IMR-90 (cell line): Measurements from ENCODE around the gene NANOS1. TPM values are rescaled to one million over a fixed set of nuclear protein-coding genes. Genes with fewer than 3 reads are reported as not detected.

Experiments
- ATAC-seq: fragments of 200-7000 bp; cut with Tn5 transposase; 2 replicates; pipeline ENCODE4 v1.9.1; 2020; ENCODE audit warnings: low read depth, mild to moderate bottlenecking, moderate library complexity
- BruUV-seq: library from RNA; stranded (reverse); fragments of 400-500 nt; replicated peaks from 2 replicates; lab custom pipeline; 2021; lab: Mats Ljungman, UMichigan
- CTCF ChIA-PET: fragments of 300-600 bp; formaldehyde crosslinking; extraction: SDS; loops from one replicate; lab custom pipeline; 2021; ENCODE audit warnings: antibody characterized with exemption; lab: Yijun Ruan, JAX
- POLR2A ChIA-PET: fragments of 300-600 bp; sonication (Branson Sonifier 250); formaldehyde crosslinking; loops from one replicate; lab custom pipeline; 2022; ENCODE audit warnings: antibody characterized with exemption; ENCODE audit not compliant: unreplicated experiment; lab: Charles Lee
- DNase-seq: peaks from one replicate; pipeline ENCODE4 v3.0.0; 2013
- H2AFZ ChIP-seq: replicated peaks from 2 replicates; pipeline ENCODE3; 2013; ENCODE audit warnings: low read length, mild to moderate bottlenecking; ENCODE audit not compliant: poor library complexity
- H2AK5ac ChIP-seq: 2 replicates; pipeline ENCODE4 v1.6.1; 2013; ENCODE audit warnings: low read depth, low read length, inconsistent platforms
- H2AK9ac ChIP-seq: replicated peaks from 2 replicates; pipeline ENCODE3; 2013; ENCODE audit warnings: mild to moderate bottlenecking, low read depth, low read length, moderate library complexity; ENCODE audit not compliant: poor library complexity
- H2BK120ac ChIP-seq: 2 replicates; pipeline ENCODE4 v1.6.1; 2013; ENCODE audit warnings: low read depth, low read length, inconsistent platforms
- H2BK15ac ChIP-seq: 3 replicates; pipeline ENCODE4 v1.6.1; 2013; ENCODE audit warnings: low read depth, low read length, inconsistent platforms
- H2BK20ac ChIP-seq: 2 replicates; pipeline ENCODE4 v1.6.1; 2013; ENCODE audit warnings: low read depth, mild to moderate bottlenecking, inconsistent platforms, low read length, moderate library complexity
- H2BK5ac ChIP-seq: 2 replicates; pipeline ENCODE4 v1.6.1; 2013; ENCODE audit warnings: mild to moderate bottlenecking, low read depth, low read length, inconsistent platforms; ENCODE audit not compliant: poor library complexity, severe bottlenecking
- H3K14ac ChIP-seq: replicated peaks from 2 replicates; pipeline ENCODE4 v1.6.1; 2013; ENCODE audit warnings: low read depth, low read length, inconsistent platforms
- H3K18ac ChIP-seq: 2 replicates; pipeline ENCODE4 v1.6.1; 2013; ENCODE audit warnings: low read depth, low read length, control low read depth
- H3K23ac ChIP-seq: 2 replicates; pipeline ENCODE4 v1.6.1; 2013; ENCODE audit warnings: low read depth, low read length, inconsistent platforms
- H3K27ac ChIP-seq: 2 replicates; pipeline ENCODE4 v1.5.1; 2013; ENCODE audit warnings: mild to moderate bottlenecking, control low read depth, low read length; ENCODE audit not compliant: insufficient read depth
- H3K27me3 ChIP-seq: 2 replicates; pipeline ENCODE4 v1.6.1; 2013; ENCODE audit warnings: low read length; ENCODE audit not compliant: control insufficient read depth, insufficient read depth
- H3K36me3 ChIP-seq: 2 replicates; pipeline ENCODE4 v1.6.1; 2013; ENCODE audit warnings: low read length, mixed read lengths; ENCODE audit not compliant: control insufficient read depth, insufficient read depth
- H3K4ac ChIP-seq: 2 replicates; pipeline ENCODE4 v1.6.1; 2013; ENCODE audit warnings: low read depth, low read length, inconsistent platforms
- H3K4me1 ChIP-seq: 2 replicates; pipeline ENCODE4 v1.6.1; 2013; ENCODE audit warnings: low read length, mixed read lengths; ENCODE audit not compliant: control insufficient read depth, insufficient read depth
- H3K4me2 ChIP-seq: 2 replicates; pipeline ENCODE4 v1.6.1; 2013; ENCODE audit warnings: low read depth, mild to moderate bottlenecking, control low read depth, low read length, moderate library complexity
- H3K4me3 ChIP-seq: 2 replicates; pipeline ENCODE4 v1.5.1; 2013; ENCODE audit warnings: low read depth, mild to moderate bottlenecking, control low read depth, low read length, moderate library complexity; ENCODE audit not compliant: insufficient read depth
- H3K56ac ChIP-seq: 2 replicates; pipeline ENCODE4 v1.6.1; 2013; ENCODE audit warnings: low read length, inconsistent platforms; ENCODE audit not compliant: insufficient read depth; ENCODE audit errors: extremely low read depth
- H3K79me1 ChIP-seq, 2 experiments: 2 replicates each; pipeline ENCODE4 v1.6.1; 2013; ENCODE audit warnings: low read length in 2 of 2, inconsistent platforms in 1 of 2, low read depth in 1 of 2
- H3K9ac ChIP-seq: 2 replicates; pipeline ENCODE4 v1.6.1; 2013; ENCODE audit warnings: low read depth, low read length, control low read depth
- H3K9me1 ChIP-seq: 2 replicates; pipeline ENCODE4 v1.6.1; 2013; ENCODE audit warnings: low read length, inconsistent platforms; ENCODE audit not compliant: insufficient read depth
- H3K9me3 ChIP-seq: 2 replicates; pipeline ENCODE4 v1.6.1; 2013; ENCODE audit warnings: low read length; ENCODE audit not compliant: control insufficient read depth, insufficient read depth
- H4K20me1 ChIP-seq: 2 replicates; pipeline ENCODE4 v1.6.1; 2013; ENCODE audit warnings: low read length, inconsistent platforms; ENCODE audit not compliant: insufficient read depth
- H4K5ac ChIP-seq: 2 replicates; pipeline ENCODE4 v1.6.1; 2013; ENCODE audit warnings: mild to moderate bottlenecking, low read depth, low read length, control low read depth
- H4K8ac ChIP-seq, 2 experiments: 2 replicates each; pipeline ENCODE4 v1.6.1; 2013; ENCODE audit warnings: low read depth in 2 of 2, low read length in 2 of 2, control low read depth in 1 of 2, inconsistent platforms in 1 of 2
- H4K91ac ChIP-seq: 2 replicates; pipeline ENCODE4 v1.6.1; 2013; ENCODE audit warnings: low read depth, low read length, inconsistent platforms; ENCODE audit not compliant: insufficient read depth
- BHLHE40 ChIP-seq: fragments of 150-350 bp; IDR thresholded peaks from 2 replicates; pipeline ENCODE4 v1.6.1; 2016; ENCODE audit warnings: mild to moderate bottlenecking, low read depth, low read length
- CEBPB ChIP-seq: IDR thresholded peaks from 2 replicates; pipeline ENCODE4 v1.6.1; 2012; ENCODE audit warnings: low read depth, low read length, improper control_type of control experiment
- CHD1 ChIP-seq: IDR thresholded peaks from 2 replicates; pipeline ENCODE4 v1.6.1; 2012; ENCODE audit warnings: low read depth, low read length, improper control_type of control experiment
- CTCF ChIP-seq: conservative IDR thresholded peaks from 2 replicates; pipeline ENCODE4 v1.5.1; 2012; ENCODE audit warnings: mild to moderate bottlenecking, low read depth, low read length, improper control_type of control experiment
- ELK1 ChIP-seq: fragments of 150-350 bp; IDR thresholded peaks from 2 replicates; pipeline ENCODE4 v1.6.1; 2016; ENCODE audit warnings: low read depth, mild to moderate bottlenecking, low read length, moderate library complexity, borderline replicate concordance
- FOS ChIP-seq: fragments of 150-350 bp; IDR thresholded peaks from 2 replicates; pipeline ENCODE4 v1.6.1; 2016; ENCODE audit warnings: low read depth, low read length
- MAFK ChIP-seq: IDR thresholded peaks from 2 replicates; pipeline ENCODE4 v1.6.1; 2012; ENCODE audit warnings: low read depth, low read length, improper control_type of control experiment
- MAZ ChIP-seq: IDR thresholded peaks from 2 replicates; pipeline ENCODE4 v1.6.1; 2012; ENCODE audit warnings: low read depth, mild to moderate bottlenecking, low read length, improper control_type of control experiment, moderate library complexity, borderline replicate concordance
- MXI1 ChIP-seq: IDR thresholded peaks from 2 replicates; pipeline ENCODE4 v1.6.1; 2012; ENCODE audit warnings: low read depth, mild to moderate bottlenecking, low read length, moderate library complexity, borderline replicate concordance
- NFE2L2 ChIP-seq: fragments of 150-350 bp; IDR thresholded peaks from 2 replicates; pipeline ENCODE4 v1.6.1; 2016; ENCODE audit warnings: low read depth, mild to moderate bottlenecking, low read length
- POLR2A ChIP-seq: IDR thresholded peaks from 2 replicates; pipeline ENCODE4 v1.6.1; 2012; ENCODE audit warnings: mild to moderate bottlenecking, low read depth, low read length
- RAD21 ChIP-seq: IDR thresholded peaks from 2 replicates; pipeline ENCODE4 v1.6.1; 2012; ENCODE audit warnings: low read length, improper control_type of control experiment
- RCOR1 ChIP-seq: IDR thresholded peaks from 2 replicates; pipeline ENCODE4 v1.6.1; 2012; ENCODE audit warnings: mild to moderate bottlenecking, low read length, improper control_type of control experiment; ENCODE audit not compliant: insufficient replicate concordance
- RFX5 ChIP-seq: IDR thresholded peaks from 2 replicates; pipeline ENCODE4 v1.8.0; 2012; ENCODE audit warnings: low read depth, mild to moderate bottlenecking, low read length, moderate library complexity
- SMC3 ChIP-seq: fragments of 150-350 bp; IDR thresholded peaks from 2 replicates; pipeline ENCODE4 v1.6.1; 2016; ENCODE audit warnings: low read depth, mild to moderate bottlenecking, antibody characterized with exemption, low read length, moderate library complexity
- USF2 ChIP-seq: fragments of 150-350 bp; IDR thresholded peaks from 2 replicates; pipeline ENCODE4 v1.6.1; 2017; ENCODE audit warnings: mild to moderate bottlenecking, antibody characterized with exemption, low read length, low read depth
- WGBS, 2 experiments: methylation state at CpG; one replicate each; pipeline versions ENCODE4 v1.1.5 to v1.1.7; 2013; ENCODE audit warnings: missing lambda C conversion rate in 2 of 2; ENCODE audit not compliant: insufficient read length in 1 of 2; ENCODE audit errors: extremely low coverage in 2 of 2; 5-methylcytosine and 5-hydroxymethylcytosine counted together
- dilution Hi-C: fragments of 300-500 bp; cut with HindIII; formaldehyde crosslinking; loops from one replicate; pipeline ENCODE4 v1.14.3; 2018; ENCODE audit warnings: low sequenced_read_pairs; ENCODE audit not compliant: unreplicated experiment
- in situ Hi-C: fragments of 300-500 bp; cut with MboI; formaldehyde crosslinking; loops from 3 replicates; pipeline ENCODE4 v1.14.3; 2019; ENCODE audit warnings: low sequenced_read_pairs, inconsistent platforms, mixed read lengths
- intact Hi-C: fragments of 100-400 bp; cut with micrococcal nuclease; formaldehyde crosslinking; loops from 2 replicates; pipeline ENCODE4 v1.10.0; 2022
- polyA plus RNA-seq, 3 experiments: library from polyadenylated mRNA; depleted of rRNA; stranded (reverse); fragments of >200 nt; gene quantifications; 2 replicates each; pipeline ENCODE4 v1.2.3, GENCODE V29; 2012; ENCODE audit warnings: low replicate concordance in 1 of 3
- total RNA-seq: library from RNA; depleted of rRNA; stranded (reverse); fragments of >200 nt; gene quantifications from 2 replicates; pipeline ENCODE4 v1.2.3, GENCODE V29; 2012

NANOS1 gene
- total and polyA plus RNA-seq, 2 of the 4 experiments (the other 2 are of a cell fraction) = under 0.01 to 0.12 TPM

GRCh38 chr10:119003572-119004289 is 25.8 kb upstream of the NANOS1 start:
- H3K36me3 ChIP-seq = no peaks in the 10 kb centered on the region
- DNase-seq (no peak), ATAC-seq (no peak)
- peaks cover 13% of the 10 kb centered on the region for H3K9me1 ChIP-seq
- H3K56ac ChIP-seq = no peak overlapping the region
- no peak overlapping the region for H3K4me2 ChIP-seq
- H4K5ac ChIP-seq = no peak overlapping the region
- no peak overlapping the region for H3K4ac ChIP-seq
- H3K9ac ChIP-seq = no peak overlapping the region
- no peak overlapping the region for H3K18ac ChIP-seq
- H4K91ac ChIP-seq = no peak overlapping the region
- H3K79me1 ChIP-seq = no peaks in the 10 kb centered on the region
- ChIA-PET CTCF (no interaction called here), POLR2A (no interaction called here)
- BruUV-seq = no TSS peak
- no peak overlapping the region for H2BK5ac ChIP-seq
- H2AK9ac ChIP-seq = no peak overlapping the region
- H3K27me3 ChIP-seq = peaks cover 37% of the 10 kb centered on the region
- H4K8ac ChIP-seq = no peak overlapping the region
- dilution Hi-C loops (no loop called here), intact Hi-C loops (no loop called here), in situ Hi-C loops (no loop called here)
- peaks cover 3% of the 10 kb centered on the region; the same call in 1 of the 2 replicates for H3K9me3 ChIP-seq
- no peak overlapping the region for H2AFZ ChIP-seq
- H2BK120ac ChIP-seq = no peak overlapping the region
- no peak overlapping the region for H2BK20ac ChIP-seq
- no peak overlapping the region for H3K14ac ChIP-seq
- peaks cover 15% of the 10 kb centered on the region for H4K20me1 ChIP-seq
- H3K4me1 ChIP-seq = peaks cover 12% of the 10 kb centered on the region
- WGBS, 2 experiments = 80% methylated on average over 3 of the region's 7 CpGs; no CpG with 5 or more reads in 1 of the 2 experiments
- no peak overlapping the region for H3K4me3 ChIP-seq
- no peak overlapping the region for H3K27ac ChIP-seq
- no peak overlapping the region for H2BK15ac ChIP-seq
- TF ChIP-seq MAZ = no peak
- TF ChIP-seq FOS = no peak
- no peak for TF ChIP-seq CHD1
- no peak for TF ChIP-seq ELK1
- TF ChIP-seq SMC3 = no peak
- TF ChIP-seq RFX5 = no peak
- no peak for TF ChIP-seq MAFK
- TF ChIP-seq MXI1 = no peak
- TF ChIP-seq CEBPB = no peak
- no peak for TF ChIP-seq BHLHE40
- TF ChIP-seq RAD21 = no peak
- TF ChIP-seq USF2 = no peak
- TF ChIP-seq POLR2A = no peak
- TF ChIP-seq NFE2L2 = no peak
- no peak for TF ChIP-seq CTCF
- TF ChIP-seq RCOR1 = no peak
- no peak overlapping the region for H3K23ac ChIP-seq
- H2AK5ac ChIP-seq = no peak overlapping the region
